CD4-positive, CD25-positive, alpha-beta regulatory T cell (primary cell): Measurements from ENCODE around the gene OR10P1. TPM values are rescaled to one million over a fixed set of nuclear protein-coding genes. Genes with fewer than 3 reads are reported as not detected.
"Not testable (repeated sequence)": the region's sequence is repeated elsewhere in the genome, so short reads cannot be mapped to it uniquely, and the experiment has no call there.

Source experiments
- ATAC-seq, 2 donors: fragments of 150-1000 bp; cut with Tn5 transposase; one replicate each; pipeline ENCODE4 v1.10.0; 2021; ENCODE audit warnings: low read depth in 2 of 2, moderate number of reproducible peaks in 2 of 2, moderate library complexity in 1 of 2
- DNase-seq, 3 donors: peaks; one replicate each; pipeline versions ENCODE4 v3.0.0 to v3.0.0-alpha.2; 2012 to 2022; ENCODE audit warnings: mixed read lengths in 1 of 3
- H3K27ac ChIP-seq: one replicate; pipeline ENCODE4 v1.7.0; 2013; ENCODE audit warnings: mild to moderate bottlenecking, low read length; ENCODE audit not compliant: insufficient read depth, poor library complexity, severe bottlenecking
- H3K27me3 ChIP-seq: one replicate; pipeline ENCODE4 v1.7.0; 2013; ENCODE audit warnings: low read length; ENCODE audit not compliant: control insufficient read depth, insufficient read depth
- H3K36me3 ChIP-seq: one replicate; pipeline ENCODE4 v1.7.0; 2013; ENCODE audit warnings: mild to moderate bottlenecking, low read length, moderate library complexity; ENCODE audit not compliant: control insufficient read depth, insufficient read depth
- H3K4me1 ChIP-seq: 2 replicates; pipeline ENCODE4 v1.7.0; 2013; ENCODE audit warnings: mild to moderate bottlenecking, low read length; ENCODE audit not compliant: insufficient read depth, control insufficient read depth, poor library complexity, severe bottlenecking
- H3K4me3 ChIP-seq: one replicate; pipeline ENCODE4 v1.7.0; 2013; ENCODE audit warnings: low read depth, mild to moderate bottlenecking, low read length, moderate library complexity
- H3K9me3 ChIP-seq, 2 experiments: 1 replicate in 1 of 2; 2 replicates in 1 of 2; pipeline ENCODE4 v1.7.0; 2013; ENCODE audit warnings: low read length in 2 of 2, mild to moderate bottlenecking in 1 of 2, moderate library complexity in 1 of 2; ENCODE audit not compliant: control insufficient read depth in 2 of 2
- H3K27ac Mint-ChIP-seq, 3 donors: one replicate each; pipeline ENCODE4 v1.8.0; 2020 to 2022; ENCODE audit warnings: mild to moderate bottlenecking in 3 of 3, mixed read lengths in 3 of 3, moderate library complexity in 2 of 3
- H3K27me3 Mint-ChIP-seq: one replicate; pipeline ENCODE4 v1.8.0; 2022; ENCODE audit warnings: mild to moderate bottlenecking, mixed read lengths
- H3K36me3 Mint-ChIP-seq: one replicate; pipeline ENCODE4 v1.8.0; 2020; ENCODE audit warnings: mixed read lengths
- H3K4me1 Mint-ChIP-seq, 4 donors: one replicate each; pipeline ENCODE4 v1.8.0; 2020 to 2022; ENCODE audit warnings: mixed read lengths in 4 of 4, mild to moderate bottlenecking in 1 of 4
- H3K4me3 Mint-ChIP-seq, 4 donors: one replicate each; pipeline ENCODE4 v1.8.0; 2020 to 2022; ENCODE audit warnings: mild to moderate bottlenecking in 4 of 4, mixed read lengths in 4 of 4, moderate library complexity in 3 of 4
- H3K9me3 Mint-ChIP-seq, 7 donors: one replicate each; pipeline ENCODE4 v1.8.0; 2020 to 2022; ENCODE audit warnings: mixed read lengths in 7 of 7, mild to moderate bottlenecking in 3 of 7, moderate library complexity in 2 of 7
- polyA plus RNA-seq, 4 donors: library from polyadenylated mRNA; unstranded; fragments of 300-500 nt; fragmentation: Illumina TruSeq; gene quantifications; one replicate each; pipeline ENCODE4 v1.2.3, GENCODE V29; 2021
- total RNA-seq: library from RNA; stranded (reverse); gene quantifications from one replicate; pipeline ENCODE4 v1.2.3, GENCODE V29; 2022

Gene OR10P1
- total and polyA plus RNA-seq, 5 donors from 2014 or later: not detected

- H3K27ac Mint-ChIP-seq: peak overlapping the region in 2 of 3 donors; percentile 60 to 68
- Histone ChIP-seq H3K9me3 (no peaks in the 10 kb centered on the region), H3K27ac (no peak overlapping the region), H3K4me1 (peaks cover under 1% of the 10 kb centered on the region), H3K4me3 (no peak overlapping the region), H3K36me3 (no peaks in the 10 kb centered on the region), H3K27me3 (no peaks in the 10 kb centered on the region)
- no peaks in the 10 kb centered on the region for H3K9me3 Mint-ChIP-seq
- H3K36me3 Mint-ChIP-seq: no peaks in the 10 kb centered on the region
- peaks cover 15% of the 10 kb centered on the region for H3K27me3 Mint-ChIP-seq
- H3K4me3 Mint-ChIP-seq: peak overlapping the region in 1 of 4 donors; percentile 53
- DNase-seq (peak in 2 of 3 donors; percentile 13 to 51), ATAC-seq (peak; percentile 55 to 62)
- H3K4me1 Mint-ChIP-seq: peaks cover 0 to 15% (median 6%) of the 10 kb centered on the region in 4 donors
These were observed 775 bp downstream of the OR10P1 start for GRCh38 chr12:55637467-55637866.

GRCh38 chr12:55641595-55641994, 4.9 kb downstream of the OR10P1 start:
- H3K27ac ChIP-seq: no peak overlapping the region
- peaks cover 15% of the 10 kb centered on the region for H3K27me3 Mint-ChIP-seq
- H3K27ac Mint-ChIP-seq: no peak overlapping the region

GRCh38 chr12:55642267-55642666, 5.6 kb downstream of the OR10P1 start:
- H3K36me3 Mint-ChIP-seq: no peaks in the 10 kb centered on the region
- H3K27ac Mint-ChIP-seq: no peak overlapping the region
- Histone ChIP-seq H3K4me1 (peaks cover 16% of the 10 kb centered on the region), H3K27me3 (no peaks in the 10 kb centered on the region), H3K9me3 (no peaks in the 10 kb centered on the region), H3K4me3 (no peak overlapping the region), H3K27ac (no peak overlapping the region), H3K36me3 (no peaks in the 10 kb centered on the region)
- ATAC-seq (no peak), DNase-seq (no peak)
- H3K4me1 Mint-ChIP-seq: peaks cover 10 to 29% (median 16%) of the 10 kb centered on the region in 4 donors
- no peak overlapping the region for H3K4me3 Mint-ChIP-seq
- no peaks in the 10 kb centered on the region for H3K9me3 Mint-ChIP-seq
- H3K27me3 Mint-ChIP-seq: peaks cover 10% of the 10 kb centered on the region

More at GRCh38 chr12:55641595-55641994, 4.9 kb downstream of the OR10P1 start:
- Mint-ChIP-seq H3K4me3 (no peak overlapping the region), H3K36me3 (no peaks in the 10 kb centered on the region), H3K4me1 (peaks cover 10 to 29% (median 17%) of the 10 kb centered on the region in 4 donors), H3K9me3 (no peaks in the 10 kb centered on the region)
- Histone ChIP-seq H3K9me3 (no peaks in the 10 kb centered on the region), H3K4me3 (no peak overlapping the region), H3K4me1 (peaks cover 14% of the 10 kb centered on the region), H3K27me3 (no peaks in the 10 kb centered on the region), H3K36me3 (no peaks in the 10 kb centered on the region)
- DNase-seq (no peak), ATAC-seq (no peak)

GRCh38 chr12:55642669-55643068, 6.0 kb downstream of the OR10P1 start:
- H3K4me3 ChIP-seq: no peak overlapping the region
- H3K4me3 Mint-ChIP-seq: no peak overlapping the region

GRCh38 chr12:55644591-55644990, 7.9 kb downstream of the OR10P1 start:
- no peak overlapping the region for H3K4me3 ChIP-seq
- Mint-ChIP-seq H3K27ac (no peak overlapping the region), H3K9me3 (peaks cover 0 to 1% (median 0%) of the 10 kb centered on the region in 7 donors), H3K4me1 (peaks cover 10 to 24% (median 15%) of the 10 kb centered on the region in 4 donors), H3K4me3 (no peak overlapping the region), H3K36me3 (no peaks in the 10 kb centered on the region), H3K27me3 (no peaks in the 10 kb centered on the region)
- ATAC-seq (no peak), DNase-seq (no peak)
- H3K9me3 ChIP-seq: no peaks in the 10 kb centered on the region
- H3K27me3 ChIP-seq: no peaks in the 10 kb centered on the region
- H3K4me1 ChIP-seq: peaks cover 16% of the 10 kb centered on the region
- H3K27ac ChIP-seq: no peak overlapping the region
- no peaks in the 10 kb centered on the region for H3K36me3 ChIP-seq

More at GRCh38 chr12:55642669-55643068, 6.0 kb downstream of the OR10P1 start:
- Histone ChIP-seq H3K36me3 (no peaks in the 10 kb centered on the region), H3K27ac (no peak overlapping the region), H3K9me3 (no peaks in the 10 kb centered on the region), H3K27me3 (no peaks in the 10 kb centered on the region), H3K4me1 (peaks cover 16% of the 10 kb centered on the region)
- peaks cover 6% of the 10 kb centered on the region for H3K27me3 Mint-ChIP-seq
- DNase-seq (peak in 1 of 3 donors; percentile 49), ATAC-seq (no peak)
- H3K4me1 Mint-ChIP-seq: peaks cover 10 to 25% (median 15%) of the 10 kb centered on the region in 4 donors
- no peaks in the 10 kb centered on the region for H3K36me3 Mint-ChIP-seq
- no peaks in the 10 kb centered on the region for H3K9me3 Mint-ChIP-seq
- H3K27ac Mint-ChIP-seq: no peak overlapping the region

GRCh38 chr12:55647027-55647426, 10.3 kb downstream of the OR10P1 start:
- peaks cover 16% of the 10 kb centered on the region for H3K4me1 ChIP-seq
- DNase-seq: no peak
- H3K4me3 ChIP-seq: no peak overlapping the region
- H3K36me3 ChIP-seq: no peaks in the 10 kb centered on the region
- no peaks in the 10 kb centered on the region for H3K9me3 ChIP-seq
- Mint-ChIP-seq H3K4me1 (peaks cover 9 to 20% (median 15%) of the 10 kb centered on the region in 4 donors), H3K9me3 (peaks cover 0 to 2% (median 0%) of the 10 kb centered on the region in 7 donors), H3K4me3 (peak overlapping the region in 3 of 4 donors; percentile 10 to 66 (median 20)), H3K27ac (peak overlapping the region; percentile 84 to 98 (median 93)), H3K36me3 (no peaks in the 10 kb centered on the region), H3K27me3 (peaks cover 6% of the 10 kb centered on the region)
- ATAC-seq: no peak
- peak overlapping the region; percentile 76 for H3K27ac ChIP-seq
- no peaks in the 10 kb centered on the region for H3K27me3 ChIP-seq

GRCh38 chr12:55650620-55651298, 14.1 kb downstream of the OR10P1 start:
- not testable (repeated sequence) for H3K27ac ChIP-seq, H3K36me3 ChIP-seq, H3K36me3 Mint-ChIP-seq, H3K4me1 ChIP-seq, H3K9me3 Mint-ChIP-seq, ATAC-seq, H3K9me3 ChIP-seq, H3K4me3 Mint-ChIP-seq, H3K27me3 ChIP-seq, DNase-seq, H3K4me1 Mint-ChIP-seq, H3K27me3 Mint-ChIP-seq, H3K27ac Mint-ChIP-seq, H3K4me3 ChIP-seq

GRCh38 chr12:55651299-55651683, 14.6 kb downstream of the OR10P1 start:
- Mint-ChIP-seq H3K4me1 (peaks cover under 1 to 5% (median 3%) of the 10 kb centered on the region in 4 donors), H3K9me3 (peaks cover 0 to 4% (median 0%) of the 10 kb centered on the region in 7 donors), H3K27ac (no peak overlapping the region), H3K27me3 (peaks cover 8% of the 10 kb centered on the region), H3K4me3 (no peak overlapping the region), H3K36me3 (no peaks in the 10 kb centered on the region)
- no peak overlapping the region for H3K4me3 ChIP-seq
- no peak overlapping the region for H3K27ac ChIP-seq
- DNase-seq: no peak
- H3K36me3 ChIP-seq: no peaks in the 10 kb centered on the region
- H3K27me3 ChIP-seq: no peaks in the 10 kb centered on the region
- H3K4me1 ChIP-seq: peaks cover 7% of the 10 kb centered on the region
- no peak for ATAC-seq
- H3K9me3 ChIP-seq: no peaks in the 10 kb centered on the region
